NCI-H1105 (cell line): ENCODE data around the gene BAZ2B.
"Not testable (repeated sequence)": the region's sequence is repeated elsewhere in the genome, so short reads cannot be mapped to it uniquely, and the experiment has no call there.

Experiments used
- DNase-seq: peaks from one replicate; lab custom pipeline; 2025; lab: John Stamatoyannopoulos, UW

BAZ2B gene

DNA sequence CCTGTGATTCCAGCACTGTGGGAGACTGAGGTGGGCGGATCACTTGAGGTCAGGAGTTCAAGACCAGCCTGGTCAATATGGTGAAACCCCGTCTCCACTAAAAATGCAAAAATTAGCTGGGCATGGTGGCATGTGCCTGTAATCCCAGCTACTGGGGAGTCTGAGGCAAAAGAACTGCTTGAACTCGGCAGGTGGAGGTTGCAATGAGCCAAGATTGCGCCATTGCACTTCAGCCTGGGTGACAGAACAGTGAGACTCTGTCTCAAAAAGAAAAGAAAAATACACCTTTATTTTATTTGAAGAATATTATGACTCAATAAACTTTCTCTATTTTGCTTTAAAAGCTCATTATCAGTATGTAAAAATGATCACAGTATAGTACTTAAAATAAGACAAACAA lies 81.1 kb downstream of the BAZ2B start:
- not testable (repeated sequence) for DNase-seq

DNA sequence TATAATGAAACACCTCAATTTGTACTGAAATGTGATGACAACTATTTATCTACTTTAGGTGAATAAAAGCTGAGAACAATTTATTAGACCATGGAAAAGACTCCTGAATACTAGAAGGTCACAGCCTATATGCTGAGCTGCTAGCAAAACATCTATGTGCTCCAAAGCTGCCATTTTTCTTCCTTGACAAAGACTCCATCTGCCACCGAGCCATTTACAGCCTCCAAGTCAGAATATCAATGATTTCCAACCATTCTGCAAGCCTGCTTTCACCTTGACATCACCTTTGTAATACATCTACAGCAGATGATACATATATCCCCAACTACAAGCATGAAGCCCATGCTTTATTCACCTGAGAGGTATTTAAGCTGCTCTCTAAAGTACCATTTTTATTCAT lies 84.9 kb downstream of the BAZ2B start:
- no peak for DNase-seq

DNA sequence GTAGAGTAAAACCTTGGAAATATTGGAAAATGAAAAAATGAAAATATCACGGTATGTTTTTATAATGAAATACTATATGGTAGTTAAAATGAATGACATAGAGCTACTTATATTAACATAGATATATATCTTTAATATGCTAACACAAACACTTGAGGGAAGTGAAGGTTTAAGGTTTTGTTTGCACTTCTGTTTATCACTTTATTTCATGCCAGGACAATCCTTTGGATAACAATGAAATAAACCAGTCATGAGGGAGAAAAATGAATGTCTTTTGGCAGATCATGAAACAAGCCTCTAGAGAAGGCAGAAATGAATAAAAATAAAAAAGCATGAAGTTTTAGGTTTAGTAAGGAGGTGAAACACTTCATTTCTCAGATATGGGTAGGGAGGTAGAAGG lies 89.9 kb downstream of the BAZ2B start:
- no peak for DNase-seq

DNA sequence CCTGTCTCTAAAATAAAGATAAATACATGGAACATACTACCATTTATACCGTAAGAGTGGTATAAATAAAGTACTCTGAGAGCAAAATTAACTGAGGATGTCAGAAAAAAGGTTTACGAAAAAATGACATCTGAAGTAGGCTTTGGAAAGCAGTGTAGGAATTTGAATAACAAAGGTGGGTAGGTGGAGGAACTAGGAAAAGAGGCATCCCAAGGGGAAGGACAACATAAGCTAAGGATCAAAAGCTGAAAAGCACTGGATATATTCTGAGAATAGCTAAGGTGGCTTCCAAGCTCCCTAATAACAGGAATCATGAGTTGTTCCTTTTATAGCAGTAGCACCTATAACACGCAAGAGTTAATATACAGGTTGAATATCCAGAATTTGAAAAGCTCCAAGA lies 91.3 kb downstream of the BAZ2B start:
- no peak for DNase-seq

DNA sequence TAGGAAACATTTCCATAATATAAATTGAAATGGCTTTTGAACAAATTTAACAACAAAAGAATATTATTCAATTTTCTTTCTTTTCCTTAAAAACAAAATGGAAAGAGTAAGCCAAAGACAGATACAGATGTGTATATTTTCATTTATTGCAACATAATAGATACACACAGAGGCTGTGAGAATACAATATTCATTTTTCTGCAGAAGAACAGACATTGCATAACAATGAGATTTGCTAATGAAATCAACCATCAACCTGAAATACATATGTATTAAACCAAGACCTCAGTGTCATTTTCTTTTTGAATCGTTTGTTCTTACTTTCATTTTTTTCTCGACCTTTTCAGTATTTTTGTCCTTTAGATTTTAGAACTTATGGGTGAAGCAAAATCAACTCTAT lies 95.1 kb downstream of the BAZ2B start:
- DNase-seq = no peak

DNA sequence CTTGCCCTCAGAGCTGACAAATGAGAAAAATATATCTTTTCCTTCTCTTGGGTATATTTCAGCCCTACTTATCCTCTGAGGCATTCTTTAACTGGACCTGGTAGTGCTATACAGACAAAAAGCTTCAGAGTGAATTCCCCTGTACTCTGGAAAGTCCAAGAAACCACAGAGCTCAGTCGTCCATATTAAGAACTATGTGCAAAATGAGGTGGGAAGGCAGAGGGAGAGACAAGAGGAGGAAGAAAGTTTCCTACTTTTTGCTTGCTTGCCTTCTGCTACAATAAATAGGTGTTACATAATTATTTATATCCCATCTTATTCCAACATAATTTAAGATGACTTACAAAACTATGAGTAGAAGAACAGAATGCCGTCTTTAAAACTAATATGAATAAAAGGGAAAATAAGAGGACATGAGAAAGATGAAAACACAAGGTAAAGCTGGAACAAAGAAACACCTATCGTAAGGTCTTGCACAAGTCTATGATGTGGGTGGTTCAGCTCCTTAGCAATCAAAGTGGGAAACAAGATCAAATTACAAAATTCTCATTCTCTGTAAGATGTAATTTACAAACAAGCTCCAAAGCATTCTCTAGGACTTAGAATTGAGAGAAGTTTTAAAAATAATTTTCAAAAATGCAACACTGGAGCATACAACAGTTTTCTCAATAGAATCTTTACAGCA lies 97.9 kb downstream of the BAZ2B start:
- DNase-seq = no peak

DNA sequence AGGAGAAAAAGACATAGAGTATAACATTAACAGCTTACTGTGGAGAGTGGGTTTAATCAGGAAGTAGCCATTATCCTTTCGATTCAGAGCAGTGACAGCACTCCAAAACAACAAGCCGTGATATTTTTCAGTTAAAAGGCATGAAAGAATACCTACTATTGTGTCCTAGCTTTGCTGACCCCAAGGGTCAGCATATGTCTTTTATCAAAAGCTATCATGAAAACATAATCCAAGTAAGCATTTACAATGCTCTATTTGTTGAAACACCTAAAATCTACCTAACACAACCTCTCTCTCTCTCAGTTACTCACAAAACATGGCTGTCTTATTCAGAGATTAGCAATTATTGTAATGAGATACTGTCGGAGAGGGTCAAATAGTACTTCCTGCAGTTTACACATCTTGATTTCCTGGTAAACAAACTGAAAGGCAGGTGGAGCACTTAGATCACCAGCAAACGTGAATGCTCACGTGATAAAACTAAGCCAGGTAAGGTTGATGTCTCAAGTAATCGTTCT lies 100.0 kb downstream of the BAZ2B start:
- peak; percentile 82 for DNase-seq

DNA sequence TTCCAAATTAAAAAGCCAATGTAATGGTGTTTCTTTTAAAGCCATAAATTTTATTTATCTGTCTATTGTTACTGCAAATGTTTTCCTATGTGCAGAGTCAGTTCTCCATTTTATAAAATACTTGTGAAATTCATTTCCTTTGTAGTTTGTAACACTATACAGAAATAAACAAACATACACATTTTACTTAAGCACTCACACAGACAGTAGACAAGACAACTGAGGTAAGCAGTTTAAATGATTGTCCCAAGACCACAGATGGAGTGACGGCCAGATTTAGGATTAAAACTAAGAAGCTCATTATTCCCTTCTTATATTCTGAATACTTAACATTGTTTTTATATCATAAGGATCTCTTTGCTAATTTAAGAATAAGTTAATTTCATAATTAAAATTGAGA lies 100.9 kb downstream of the BAZ2B start:
- no peak for DNase-seq

DNA sequence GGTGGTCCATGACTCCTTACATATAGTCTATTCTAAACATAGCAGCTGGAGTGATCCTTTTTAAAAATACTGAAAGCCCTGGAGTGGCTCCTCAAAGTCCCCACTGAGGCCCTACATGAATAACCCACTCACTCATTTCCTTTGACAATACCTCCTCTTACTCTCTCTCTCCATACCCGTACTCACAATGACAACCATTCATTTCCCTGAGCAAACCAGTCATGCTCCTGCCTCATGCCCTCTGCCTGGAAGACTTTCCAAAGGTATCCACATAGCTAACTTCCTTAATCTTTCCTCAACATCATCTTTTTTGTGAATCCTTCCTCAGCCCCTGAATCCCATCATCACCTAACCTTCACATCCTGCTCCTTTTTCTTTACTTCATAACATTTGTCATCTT lies 102.6 kb downstream of the BAZ2B start:
- no peak for DNase-seq

DNA sequence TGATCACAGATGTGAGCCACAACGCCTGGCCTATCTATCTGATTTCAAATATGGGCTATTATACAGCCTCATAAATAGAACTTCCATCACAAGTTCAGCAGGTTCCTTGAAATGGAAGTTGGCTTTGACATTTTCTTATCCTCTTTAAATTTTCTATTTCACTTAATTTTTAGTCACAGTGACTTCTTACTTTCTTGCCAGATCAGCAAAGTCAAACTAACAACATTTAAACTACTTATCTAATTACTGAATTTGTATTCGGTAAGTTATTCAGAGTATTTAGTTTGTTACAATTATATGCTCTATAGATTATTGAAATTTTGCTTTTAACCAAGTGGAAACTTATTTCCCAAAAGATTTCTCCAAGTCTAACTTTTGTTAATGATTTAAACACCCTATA lies 108.2 kb downstream of the BAZ2B start:
- DNase-seq = no peak

DNA sequence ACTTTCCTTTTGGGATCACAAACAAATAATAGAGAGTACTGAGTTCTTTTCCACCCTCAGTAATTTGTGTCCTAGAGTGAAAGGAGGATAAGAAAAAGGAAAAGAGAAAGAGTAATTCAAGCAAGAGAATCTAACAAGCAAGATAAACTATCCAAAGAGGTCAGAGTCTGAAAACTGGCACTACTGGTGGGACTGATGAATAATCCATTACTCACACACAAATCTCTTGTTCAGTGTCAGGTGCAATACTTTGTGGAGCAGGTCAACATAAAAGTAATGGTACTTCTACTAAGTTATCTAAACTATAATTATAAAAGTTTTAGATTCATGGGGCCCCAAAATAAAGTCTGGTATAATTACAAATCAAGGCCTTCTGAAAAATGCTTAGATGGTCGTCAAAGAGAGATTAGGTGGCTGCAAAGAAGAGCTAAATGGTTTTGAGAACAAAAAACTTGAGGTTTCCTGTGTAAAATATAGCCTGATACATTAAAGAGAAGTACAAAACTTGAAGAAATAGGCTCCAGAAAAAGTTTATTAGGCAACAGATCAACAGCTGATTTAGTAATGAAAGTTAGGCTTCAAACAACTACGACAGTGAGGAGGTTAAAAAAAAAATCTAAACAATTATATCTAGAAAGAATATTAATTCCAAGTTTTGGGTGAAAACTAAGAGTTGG lies 109.4 kb downstream of the BAZ2B start:
- no peak for DNase-seq

DNA sequence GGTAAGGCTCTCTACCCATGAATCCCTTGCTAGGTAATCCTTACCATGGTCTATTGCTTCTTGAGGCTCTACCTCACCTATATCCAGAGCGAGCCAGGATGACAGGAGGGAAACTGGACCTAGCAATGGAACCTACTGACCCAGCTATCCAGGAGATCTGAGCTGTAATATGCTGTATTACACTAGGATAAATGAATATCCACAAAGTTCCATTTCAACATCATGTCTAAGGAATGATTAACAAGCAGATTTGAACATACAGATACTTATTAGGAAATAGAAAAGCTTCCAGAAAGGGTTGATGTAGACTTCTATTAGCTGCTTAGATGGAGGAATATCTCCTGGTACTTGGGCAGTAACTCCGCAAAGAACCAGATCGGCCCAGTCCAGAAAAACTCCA lies 110.1 kb downstream of the BAZ2B start:
- no peak for DNase-seq

DNA sequence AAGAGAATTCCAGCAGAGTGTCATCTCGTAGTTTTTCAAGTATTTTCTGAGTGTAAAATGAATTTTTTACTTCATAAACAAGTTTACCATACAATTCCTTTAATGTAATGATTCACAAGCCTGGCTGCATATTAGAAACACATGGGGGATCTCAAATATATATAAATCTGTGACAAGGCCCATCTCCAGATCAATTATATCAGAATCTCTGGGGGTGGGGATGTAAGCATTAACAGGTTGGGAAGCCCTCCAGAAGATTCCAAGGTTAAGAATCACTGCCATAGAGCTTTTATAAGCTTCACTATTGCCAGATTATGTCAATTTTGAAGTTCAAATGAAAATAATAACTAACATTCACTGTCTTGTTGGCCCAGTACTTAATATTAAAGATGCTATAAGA lies 111.2 kb downstream of the BAZ2B start:
- no peak for DNase-seq

DNA sequence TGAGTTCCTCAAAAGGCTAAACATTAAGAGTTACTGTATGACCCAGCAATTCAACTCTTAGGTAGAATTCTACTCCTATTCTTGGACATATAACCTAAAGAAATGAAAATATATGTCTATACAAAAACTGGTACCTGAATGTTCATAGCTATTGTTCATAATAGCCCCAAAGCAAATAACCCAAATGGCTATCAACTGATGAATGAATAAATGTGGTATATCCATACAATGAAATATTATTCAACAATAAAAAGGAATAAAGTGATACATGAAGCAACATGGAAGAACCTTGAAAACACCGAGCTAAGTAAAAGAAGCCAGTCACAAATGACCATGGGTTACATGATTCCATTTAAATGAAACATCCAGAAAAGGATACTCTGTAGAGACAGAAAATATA lies 114.6 kb downstream of the BAZ2B start:
- no peak for DNase-seq

DNA sequence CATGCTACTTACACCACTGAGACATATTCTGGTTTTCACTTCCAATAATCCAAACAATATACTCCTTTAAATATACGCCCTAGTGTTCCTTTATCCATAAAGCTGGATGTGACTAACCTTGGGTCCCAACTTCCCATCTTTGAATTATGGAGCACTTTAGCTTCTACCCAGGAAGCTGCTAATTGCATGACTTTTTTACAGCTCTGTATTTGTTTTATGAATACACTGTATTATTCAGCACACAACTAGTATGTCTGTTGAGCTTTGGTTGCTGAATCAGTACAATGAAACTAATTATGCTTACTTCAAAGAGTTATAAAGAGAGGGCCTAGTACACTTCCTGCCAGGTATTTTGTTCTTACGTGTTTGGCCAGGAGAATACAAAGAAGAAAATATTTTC lies 118.5 kb downstream of the BAZ2B start:
- DNase-seq = no peak

DNA sequence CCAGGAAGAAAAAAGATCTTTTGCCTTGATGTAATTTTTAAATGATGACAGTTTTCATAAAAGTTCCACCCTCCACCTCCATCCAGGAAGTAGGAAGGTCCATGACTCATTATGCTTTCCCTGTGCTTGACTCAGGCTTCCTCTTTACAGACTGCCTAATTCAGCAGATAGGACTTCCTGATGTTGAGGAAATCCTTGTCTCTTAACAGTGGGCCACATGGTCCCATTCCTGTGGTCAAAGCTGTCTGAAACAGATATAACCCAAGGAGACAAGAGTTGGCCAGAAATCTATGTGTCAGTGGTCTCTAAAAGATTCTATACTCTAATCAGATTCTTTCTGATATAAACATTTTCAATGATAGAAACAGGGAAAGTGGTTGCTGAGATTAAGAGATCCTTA lies 119.1 kb downstream of the BAZ2B start:
- DNase-seq = no peak

DNA sequence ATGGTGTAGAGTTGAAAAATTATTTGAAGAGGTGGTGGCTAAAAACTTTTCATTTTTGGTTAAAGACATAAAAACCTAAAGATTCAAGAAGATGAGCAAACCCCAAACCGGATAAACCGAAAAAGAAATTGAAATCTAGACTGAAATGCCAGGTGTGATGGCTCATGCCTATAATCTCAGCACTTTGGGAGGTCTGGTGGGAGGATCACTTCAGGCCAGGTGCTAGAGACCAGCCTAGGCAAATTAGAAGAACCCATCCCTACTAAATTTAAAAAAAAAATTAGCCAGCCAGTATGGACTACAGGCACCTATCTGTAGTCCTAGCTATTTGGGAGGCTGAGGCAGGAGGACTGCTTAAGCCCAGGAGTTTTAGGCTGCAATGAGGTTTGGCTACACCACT lies 126.9 kb downstream of the BAZ2B start:
- DNase-seq = no peak

DNA sequence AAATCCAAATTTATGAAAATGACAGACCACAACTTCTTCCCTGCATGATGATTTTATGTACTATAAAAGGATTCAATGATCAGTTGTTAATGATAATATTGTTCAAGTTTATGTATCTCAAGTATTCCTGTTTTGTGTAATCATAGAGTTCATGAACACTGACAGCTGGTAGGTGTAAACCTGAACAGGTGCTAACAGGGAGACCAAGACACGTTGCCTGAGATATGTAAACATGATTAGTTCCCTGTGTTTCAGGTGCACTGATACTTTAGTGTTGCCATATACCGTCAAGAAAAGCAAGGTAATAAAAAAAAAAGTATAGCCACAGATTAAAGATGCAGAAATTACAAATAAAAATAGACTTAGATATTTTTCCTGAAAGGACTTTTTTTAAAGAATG lies 131.8 kb downstream of the BAZ2B start:
- peak; percentile 55 for DNase-seq

DNA sequence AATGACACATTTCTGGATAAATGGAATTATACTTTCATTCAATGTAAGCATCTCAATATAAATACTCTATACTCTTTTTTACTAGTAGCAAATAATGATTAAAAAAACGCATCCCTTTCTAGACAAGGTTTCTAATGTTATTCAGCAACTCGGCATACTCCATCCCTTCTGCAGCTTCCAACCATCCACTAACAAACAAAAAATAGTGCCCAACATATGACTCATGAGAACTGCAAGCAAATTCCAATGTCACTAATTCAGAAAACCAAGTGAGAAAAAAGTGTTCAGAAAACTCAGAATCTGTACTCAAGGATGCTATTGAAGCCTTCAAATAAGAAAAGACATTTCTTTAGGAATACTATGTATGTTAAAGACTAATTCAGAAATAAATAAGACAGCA lies 140.0 kb downstream of the BAZ2B start:
- DNase-seq = no peak

DNA sequence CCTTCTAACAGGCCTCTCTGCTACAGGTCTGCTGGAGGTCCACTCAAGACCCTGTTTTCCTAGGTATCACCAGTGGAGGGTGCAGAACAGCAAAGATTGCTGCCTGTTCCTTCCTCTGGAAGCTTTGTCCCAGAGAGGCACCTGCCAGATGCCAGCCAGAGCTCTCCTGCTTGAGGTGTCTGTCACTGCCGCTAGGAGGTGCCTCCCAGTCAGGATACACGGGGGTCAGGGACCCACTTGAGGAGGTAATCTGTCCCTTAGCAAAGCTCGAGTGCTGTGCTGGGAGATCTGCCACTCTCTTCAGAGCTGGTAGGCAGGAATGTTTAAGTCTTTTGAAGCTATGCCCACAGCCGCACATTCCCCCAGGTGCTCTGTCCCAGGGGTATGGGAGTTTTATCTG lies 140.6 kb downstream of the BAZ2B start:
- DNase-seq = no peak

DNA sequence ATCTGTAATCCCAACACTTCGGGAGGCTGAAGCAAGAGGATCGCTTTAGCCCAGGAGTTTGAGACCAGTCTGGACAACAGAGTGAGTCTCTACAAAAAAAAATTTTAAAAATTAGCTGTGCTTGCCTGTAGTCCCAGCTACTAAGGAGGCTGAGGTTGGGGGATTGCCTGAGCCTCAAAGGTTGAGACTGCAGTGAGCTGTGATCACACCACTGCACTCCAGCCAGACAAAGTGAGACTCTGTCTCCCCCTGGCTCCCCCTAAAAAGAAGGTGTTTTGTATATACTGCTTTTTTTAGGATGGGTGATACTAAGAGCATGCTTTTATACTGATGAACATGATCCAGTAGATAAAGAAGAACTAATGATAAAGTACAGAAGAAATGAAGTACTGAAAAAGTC lies 145.0 kb downstream of the BAZ2B start:
- no peak for DNase-seq

DNA sequence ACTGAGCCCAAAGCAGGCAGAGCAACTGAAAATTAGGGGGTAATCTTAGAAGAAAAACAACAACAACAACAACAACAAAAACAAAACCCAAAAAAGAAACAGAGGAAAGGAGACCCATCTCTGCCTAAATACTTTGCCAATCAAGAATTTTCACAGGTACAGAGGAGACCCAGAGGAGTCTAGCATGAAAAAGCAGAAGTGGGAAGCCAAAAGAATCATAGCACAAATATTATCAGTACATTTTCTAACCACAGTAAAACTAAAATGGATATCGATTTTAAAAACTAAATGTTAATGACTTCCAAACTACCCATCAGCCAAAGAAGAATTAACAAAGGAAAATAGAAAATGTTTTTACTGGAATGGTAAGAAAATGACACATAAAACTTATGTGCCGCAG lies 148.1 kb downstream of the BAZ2B start:
- DNase-seq = no peak

DNA sequence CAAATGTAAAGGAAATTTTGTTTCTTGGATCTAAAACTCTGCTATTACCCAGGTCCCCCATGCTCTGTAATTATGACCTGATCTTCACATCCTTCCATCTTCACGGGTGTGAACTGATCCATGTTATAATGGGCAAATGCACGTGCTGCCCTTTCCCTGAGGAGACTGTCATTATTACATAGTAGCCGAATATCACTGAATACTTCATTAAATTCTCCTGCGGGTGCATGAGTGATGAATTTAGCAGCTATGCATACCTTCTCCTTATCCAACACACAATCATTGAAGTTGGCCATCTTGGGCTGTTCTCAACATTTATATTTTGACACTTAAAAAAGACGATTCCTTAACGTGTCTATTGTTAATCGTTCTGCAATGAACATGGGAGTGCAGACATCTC lies 153.4 kb downstream of the BAZ2B start:
- DNase-seq = no peak

DNA sequence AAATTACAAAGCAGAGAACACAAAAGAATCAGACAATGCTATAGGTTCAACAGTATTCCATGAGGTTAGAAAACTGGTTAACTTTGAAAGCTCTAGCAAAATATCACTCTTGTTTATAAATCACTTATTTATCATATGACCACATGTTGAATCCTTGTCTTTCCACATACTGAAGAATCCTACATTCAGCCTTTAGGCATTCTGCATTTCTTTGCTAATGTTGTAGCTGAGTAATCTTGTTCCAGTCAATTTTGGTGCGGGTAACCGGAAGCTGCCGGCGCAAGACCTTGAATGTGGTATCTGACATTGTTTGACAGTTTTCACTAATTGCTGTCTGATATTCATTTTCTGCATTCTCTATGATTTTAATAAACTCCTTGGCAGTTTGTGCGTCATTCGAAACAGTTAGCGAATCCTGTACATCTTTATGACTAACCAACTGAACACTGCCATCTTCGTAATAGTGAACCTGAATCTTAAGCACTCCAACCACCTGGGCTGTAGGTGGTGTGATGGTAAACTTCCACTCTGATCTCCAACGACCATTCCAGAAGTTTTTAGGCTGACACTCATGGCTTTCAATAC lies 154.1 kb downstream of the BAZ2B start:
- DNase-seq = no peak
